HG02885 (cell line): ENCODE measurements around the gene SLC16A4.
"Not testable (repeated sequence)": the region's sequence is repeated elsewhere in the genome, so short reads cannot be mapped to it uniquely, and the experiment has no call there.

Experiments used
- ATAC-seq: cut with Tn5 transposase; IDR thresholded peaks from one replicate; pipeline ENCODE4 v1.9.1; 2021; ENCODE audit warnings: mild to moderate bottlenecking; ENCODE audit not compliant: unreplicated experiment, poor library complexity

SLC16A4 gene

DNA sequence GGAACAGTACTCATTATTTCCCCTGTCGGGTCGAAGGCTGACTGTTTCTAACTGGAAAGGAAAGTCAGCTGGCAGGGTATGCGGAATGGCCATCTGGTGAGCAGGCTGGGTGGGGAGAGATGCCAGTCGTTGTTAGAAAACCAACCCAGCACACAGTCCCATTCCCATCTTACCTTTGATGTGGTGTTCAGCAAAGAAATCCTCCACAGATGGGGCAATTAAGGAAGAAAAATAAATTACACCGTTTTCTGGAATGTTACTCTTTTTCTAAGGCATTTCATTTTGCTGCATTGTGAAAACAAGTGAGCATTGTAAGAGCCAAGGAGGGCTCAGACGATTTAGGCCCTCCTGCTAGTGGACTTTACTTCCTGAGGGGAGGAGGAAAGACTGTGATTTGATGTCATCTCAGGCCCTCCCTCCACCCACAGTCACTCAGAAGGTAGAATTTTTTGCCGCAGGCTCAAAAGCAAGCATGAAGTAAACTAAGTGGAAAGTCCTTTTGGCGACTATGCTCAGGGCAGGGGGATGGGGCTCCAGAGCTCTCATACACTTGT lies at the start of gene SLC16A4:
SLC16A4 (minus strand) TSS at position 335 of the 554 bp plus-strand sequence. CDS start 1,703 bp downstream, outside the sequence.
- ATAC-seq: no peak

DNA sequence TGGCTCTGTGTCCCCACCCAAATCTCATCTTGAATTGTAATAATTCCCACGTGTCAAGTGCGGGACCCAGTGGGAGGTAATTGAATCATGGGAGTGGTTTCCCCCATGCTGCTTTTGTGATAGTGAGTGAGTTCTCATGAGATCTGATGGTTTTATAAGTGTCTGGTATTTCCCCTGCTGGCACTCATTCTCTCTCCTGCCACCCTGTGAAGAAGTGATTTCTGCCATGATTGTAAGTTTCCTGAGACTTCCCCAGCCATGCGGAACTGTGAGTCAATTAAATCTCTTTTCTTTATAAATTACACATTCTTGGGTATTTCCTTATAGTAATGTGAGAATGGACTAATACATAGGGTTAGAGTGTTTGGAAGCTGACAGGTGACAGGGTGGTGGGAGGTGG lies 49.0 kb upstream of the SLC16A4 start:
- ATAC-seq: not testable (repeated sequence)

- no peak for ATAC-seq
Observed at GRCh38 chr1:110438893-110439292, 48.1 kb upstream of the SLC16A4 start.

DNA sequence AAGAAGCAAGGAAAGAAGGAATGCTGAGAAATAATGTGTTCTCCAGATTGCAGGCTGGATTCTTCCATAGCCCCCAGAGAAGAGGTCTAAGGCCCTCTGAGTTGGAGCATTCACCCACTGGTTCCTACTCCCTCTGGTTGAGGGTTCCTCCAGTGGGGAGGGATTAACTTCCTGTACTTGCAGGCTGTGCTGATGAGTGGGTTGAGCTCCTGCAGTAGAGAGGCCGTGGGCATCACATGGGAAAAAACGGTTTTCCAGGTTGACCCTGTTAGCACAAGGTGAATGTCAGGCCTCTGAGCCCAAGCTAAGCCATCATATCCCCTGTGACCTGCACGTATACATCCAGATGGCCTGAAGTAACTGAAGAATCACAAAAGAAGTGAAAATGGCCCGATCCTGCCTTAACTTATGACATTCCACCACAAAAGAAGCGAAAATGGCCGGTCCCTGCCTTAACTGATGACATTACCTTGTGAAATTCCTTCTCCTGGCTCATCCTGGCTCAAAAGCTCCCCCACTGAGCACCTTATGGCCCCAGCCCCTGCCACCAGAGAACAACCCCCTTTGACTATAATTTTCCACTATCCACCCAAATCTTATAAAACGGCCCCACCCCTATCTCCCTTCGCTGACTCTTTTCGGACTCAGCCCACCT lies 46.9 kb upstream of the SLC16A4 start:
- ATAC-seq: not testable (repeated sequence)

GRCh38 chr1:110436635-110437034 lies 45.8 kb upstream of the SLC16A4 start:
- no peak for ATAC-seq

GRCh38 chr1:110434946-110435345 lies 44.1 kb upstream of the SLC16A4 start:
- no peak for ATAC-seq

DNA sequence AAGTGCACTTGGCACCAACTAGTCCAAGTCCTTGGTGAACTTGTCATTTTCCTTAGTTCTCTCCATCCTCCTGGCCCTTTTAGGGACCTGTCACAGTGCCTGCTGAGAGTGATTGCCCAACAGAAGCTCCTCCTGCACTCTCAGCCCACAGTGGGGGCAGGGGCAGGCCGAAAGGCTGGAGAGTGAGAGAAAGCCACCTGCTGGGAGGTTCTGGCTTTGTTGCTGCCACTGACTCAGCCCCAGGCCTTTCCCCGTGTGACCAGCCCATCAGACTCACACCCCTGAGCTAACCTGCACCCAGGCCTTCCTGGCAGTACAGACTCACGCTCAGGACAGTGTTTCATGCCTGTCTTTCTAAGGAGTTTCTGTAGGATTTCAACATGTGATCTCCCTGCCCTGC lies 43.0 kb upstream of the SLC16A4 start:
- no peak for ATAC-seq

GRCh38 chr1:110433213-110433612 lies 42.4 kb upstream of the SLC16A4 start:
- ATAC-seq: no peak

DNA sequence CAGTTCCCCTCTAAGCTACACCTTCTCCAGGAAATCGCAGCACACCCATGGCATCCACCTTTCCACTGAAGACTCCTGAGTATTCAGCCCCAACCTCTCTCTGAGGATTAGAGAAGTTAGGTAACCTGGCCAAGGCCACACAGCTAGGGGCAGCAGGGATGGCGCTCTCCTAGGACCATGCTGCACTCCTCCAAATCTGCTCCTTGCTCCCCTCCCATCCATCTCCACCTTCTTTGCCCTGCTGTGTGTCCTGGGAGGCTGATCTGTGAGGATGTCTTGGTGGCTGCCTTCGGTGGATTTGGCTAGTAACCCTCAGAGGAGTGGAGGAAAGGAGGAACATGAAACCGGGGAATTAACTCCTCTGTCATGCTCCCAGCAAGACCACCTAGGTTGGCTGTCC lies 40.1 kb upstream of the SLC16A4 start:
- ATAC-seq: no peak

DNA sequence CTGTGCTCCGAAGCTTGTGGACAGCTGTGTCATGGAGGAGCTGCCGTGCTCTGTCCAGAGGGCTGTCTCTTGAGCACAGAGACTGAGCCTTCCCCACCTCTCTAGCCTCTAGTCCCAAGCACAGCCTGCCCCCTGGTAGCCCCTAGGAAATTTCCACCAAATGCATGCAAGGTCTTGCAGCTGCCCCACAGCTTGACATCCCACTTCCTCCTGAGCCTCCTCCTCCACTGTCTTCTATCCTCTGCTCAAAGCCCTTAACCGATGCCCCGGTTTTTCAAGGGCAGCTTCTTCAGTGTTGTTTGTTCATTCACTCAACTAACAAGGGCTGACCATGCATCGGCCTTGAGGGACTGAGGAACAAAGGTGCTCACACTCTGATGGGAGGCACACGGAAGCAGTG lies 39.5 kb upstream of the SLC16A4 start:
- no peak for ATAC-seq

- no peak for ATAC-seq
Observed at GRCh38 chr1:110428946-110429345, 38.1 kb upstream of the SLC16A4 start.

- no peak for ATAC-seq
Observed at GRCh38 chr1:110426854-110427253, 36.0 kb upstream of the SLC16A4 start.

DNA sequence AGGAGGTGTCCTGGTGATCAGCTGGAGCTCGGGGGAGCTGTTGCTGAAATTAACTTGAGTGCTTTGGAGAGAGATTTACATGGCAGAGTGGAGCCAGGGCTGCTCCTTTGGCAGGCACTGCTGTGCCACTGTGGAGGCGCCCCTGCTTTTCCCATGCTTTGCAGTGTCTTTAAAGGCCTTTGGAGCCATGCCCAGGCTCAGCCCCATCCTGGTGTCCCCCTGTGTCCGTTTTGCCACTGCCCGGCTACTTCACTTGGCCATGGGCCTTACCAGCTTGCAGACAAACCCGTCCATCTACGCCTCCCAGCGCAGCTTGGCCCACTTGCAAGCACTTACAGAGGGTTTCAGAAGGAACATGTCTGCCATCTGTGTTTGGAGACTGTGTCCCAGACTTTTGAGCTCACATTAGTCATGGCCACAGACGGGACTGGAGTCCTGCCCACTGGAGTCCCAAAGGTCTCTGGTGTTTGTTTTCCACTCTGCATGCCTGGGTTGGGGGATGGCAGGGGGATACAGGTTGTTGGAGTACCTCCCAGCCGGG lies 34.9 kb upstream of the SLC16A4 start:
- ATAC-seq: no peak

GRCh38 chr1:110424699-110425611 lies 34.1 kb upstream of the SLC16A4 start:
- ATAC-seq: no peak

GRCh38 chr1:110420874-110421793 lies 30.3 kb upstream of the SLC16A4 start:
- ATAC-seq: no peak

GRCh38 chr1:110420023-110420662 lies 29.3 kb upstream of the SLC16A4 start:
- no peak for ATAC-seq

DNA sequence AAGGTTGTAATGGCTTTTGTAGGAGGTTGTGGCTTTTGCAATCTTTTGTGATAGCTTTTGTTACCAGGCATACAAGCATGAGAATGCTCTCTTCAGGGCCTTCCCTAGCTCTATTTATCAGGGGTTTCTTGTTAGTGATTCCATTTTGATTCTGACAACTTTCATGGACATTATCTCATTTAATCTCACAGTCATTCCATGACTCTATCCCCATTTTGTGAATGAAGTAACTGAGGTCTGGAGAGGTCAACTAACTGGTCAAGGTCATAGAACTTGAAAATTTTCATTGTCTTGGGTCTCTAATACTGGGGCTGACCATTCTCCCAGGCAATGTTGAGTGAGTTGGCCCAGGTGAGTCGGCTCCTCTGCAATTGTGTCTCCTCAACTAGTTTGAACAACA lies 27.9 kb upstream of the SLC16A4 start:
- ATAC-seq: no peak

DNA sequence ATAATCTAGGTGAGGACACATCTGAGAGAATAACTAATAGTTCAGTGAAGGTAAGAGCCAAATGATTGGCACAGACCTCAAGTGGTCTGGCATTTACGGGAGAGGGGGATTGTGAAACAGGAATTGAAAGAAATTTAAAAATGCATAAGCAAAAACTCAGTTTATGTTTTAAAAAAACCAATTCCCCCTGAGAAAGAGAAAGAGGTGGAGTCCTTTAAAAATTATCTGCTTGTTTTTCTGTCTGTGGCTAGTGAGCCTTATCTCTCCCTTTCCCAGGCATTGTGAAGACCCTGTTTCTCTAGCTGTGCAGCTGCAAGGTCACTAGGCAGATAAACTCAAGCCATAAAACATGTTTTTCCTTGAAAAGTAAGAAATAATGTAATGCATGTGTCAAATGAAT lies 22.2 kb upstream of the SLC16A4 start:
- ATAC-seq: not testable (repeated sequence)

DNA sequence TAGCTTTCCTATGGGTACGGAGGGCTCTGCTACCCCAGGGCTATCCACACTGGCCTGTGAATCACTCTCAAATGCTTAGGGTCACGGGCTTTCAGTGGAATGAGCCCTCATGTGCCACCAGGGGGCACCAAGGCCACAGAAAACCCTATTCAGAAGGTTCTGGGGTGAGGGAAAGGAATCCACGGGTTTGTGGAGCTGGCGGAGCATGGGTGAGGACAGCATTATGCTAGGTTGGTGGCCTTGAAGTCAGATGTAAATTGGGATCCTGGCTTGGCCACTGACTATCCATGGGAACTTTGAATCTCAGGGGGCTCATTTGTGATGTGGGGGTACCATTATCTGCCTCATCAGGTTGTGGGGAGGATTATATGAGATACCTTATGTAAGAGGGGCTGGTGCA lies 21.8 kb upstream of the SLC16A4 start:
- no peak for ATAC-seq
